A549 (cell line): ENCODE measurements around the gene NOXO1.

Experiments used
- BHLHE40 ChIP-seq: IDR thresholded peaks from 2 replicates; pipeline ENCODE4 v1.6.1; 2012; ENCODE audit warnings: low read depth, low read length, inconsistent platforms
- CBX8 ChIP-seq: fragments of 200-600 bp; sonication (generic); IDR thresholded peaks from 2 replicates; pipeline ENCODE4 v1.6.1; 2016
- EP300 ChIP-seq, 2 experiments: fragments of >200 bp; sonication (Bioruptor Twin); formaldehyde crosslinking; IDR thresholded peaks; 2 replicates in 1 of 2; 3 replicates in 1 of 2; pipeline ENCODE4 v1.6.1; 2016 to 2017
- JUN ChIP-seq, 2 experiments: fragments of >200 bp; sonication (Bioruptor Twin); formaldehyde crosslinking; IDR thresholded peaks; 2 replicates in 1 of 2; 3 replicates in 1 of 2; pipeline ENCODE4 v1.6.1; 2016 to 2017
- MAZ ChIP-seq: fragments of 150-350 bp; IDR thresholded peaks from 2 replicates; pipeline ENCODE4 v1.6.1; 2014; ENCODE audit warnings: antibody characterized with exemption, low read depth, low read length, borderline replicate concordance
- POLR2A ChIP-seq: IDR thresholded peaks from 2 replicates; pipeline ENCODE4 v1.6.1; 2012; ENCODE audit warnings: mild to moderate bottlenecking, low read length
- POLR2AphosphoS2 ChIP-seq: conservative IDR thresholded peaks from 2 replicates; pipeline ENCODE4 v1.6.1; 2012; ENCODE audit warnings: low read length, improper control_type of control experiment, inconsistent platforms
- RCOR1 ChIP-seq: fragments of 150-350 bp; IDR thresholded peaks from 2 replicates; pipeline ENCODE4 v1.6.1; 2014; ENCODE audit warnings: antibody characterized with exemption, low read length, low read depth
- RFX5 ChIP-seq: fragments of 450-650 bp; IDR thresholded peaks from 2 replicates; pipeline ENCODE4 v1.7.1; 2014; ENCODE audit warnings: antibody characterized with exemption, mild to moderate bottlenecking, moderate library complexity
- RNF2 ChIP-seq: fragments of 200-600 bp; sonication (generic); IDR thresholded peaks from 2 replicates; pipeline ENCODE4 v1.6.1; 2016; ENCODE audit warnings: low read depth, mild to moderate bottlenecking, antibody characterized with exemption, moderate library complexity, borderline replicate concordance
- USF2 ChIP-seq: fragments of 450-650 bp; IDR thresholded peaks from 2 replicates; pipeline ENCODE4 v1.6.1; 2014; ENCODE audit warnings: antibody characterized with exemption
- TF ChIP-seq, protein P1 (sequence below): fragments of >200 bp; sonication (Bioruptor Twin); formaldehyde crosslinking; IDR thresholded peaks from 3 replicates; pipeline ENCODE4 v1.5.1; 2016

DNA sequence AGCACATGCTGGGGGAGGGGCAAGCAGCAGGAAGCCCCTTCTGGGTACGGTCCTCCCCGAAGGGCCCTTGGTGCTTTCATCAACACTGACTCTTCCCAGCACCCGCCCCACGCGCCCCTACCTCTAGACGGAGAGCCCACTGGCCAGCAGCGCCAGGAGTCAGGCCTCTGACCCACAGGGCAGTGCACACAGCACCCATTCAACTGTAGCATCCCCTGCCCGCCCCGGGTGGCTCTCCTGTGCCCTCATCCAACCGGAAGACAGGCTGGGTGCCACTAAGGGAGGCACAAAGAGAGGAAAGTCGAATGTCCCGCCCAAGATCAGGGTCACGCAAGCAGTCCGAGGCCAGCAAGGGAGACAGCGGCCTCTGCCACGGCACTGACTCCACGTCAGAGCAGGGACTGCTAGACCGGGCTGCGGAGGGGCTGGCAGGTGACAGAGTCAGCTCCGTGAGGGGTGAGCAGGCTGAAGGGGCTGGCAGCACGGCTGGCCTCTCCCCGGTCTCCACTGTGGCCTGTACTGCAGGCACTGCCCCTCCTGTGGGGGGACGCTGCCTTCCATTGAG, 48.1 kb downstream of the NOXO1 start:
- TF ChIP-seq RCOR1, result no peak
- no peak for TF ChIP-seq EP300 (IDR thresholded peaks at IDR 0.05)
- TF ChIP-seq POLR2A, result no peak
- TF ChIP-seq, protein P1, sequence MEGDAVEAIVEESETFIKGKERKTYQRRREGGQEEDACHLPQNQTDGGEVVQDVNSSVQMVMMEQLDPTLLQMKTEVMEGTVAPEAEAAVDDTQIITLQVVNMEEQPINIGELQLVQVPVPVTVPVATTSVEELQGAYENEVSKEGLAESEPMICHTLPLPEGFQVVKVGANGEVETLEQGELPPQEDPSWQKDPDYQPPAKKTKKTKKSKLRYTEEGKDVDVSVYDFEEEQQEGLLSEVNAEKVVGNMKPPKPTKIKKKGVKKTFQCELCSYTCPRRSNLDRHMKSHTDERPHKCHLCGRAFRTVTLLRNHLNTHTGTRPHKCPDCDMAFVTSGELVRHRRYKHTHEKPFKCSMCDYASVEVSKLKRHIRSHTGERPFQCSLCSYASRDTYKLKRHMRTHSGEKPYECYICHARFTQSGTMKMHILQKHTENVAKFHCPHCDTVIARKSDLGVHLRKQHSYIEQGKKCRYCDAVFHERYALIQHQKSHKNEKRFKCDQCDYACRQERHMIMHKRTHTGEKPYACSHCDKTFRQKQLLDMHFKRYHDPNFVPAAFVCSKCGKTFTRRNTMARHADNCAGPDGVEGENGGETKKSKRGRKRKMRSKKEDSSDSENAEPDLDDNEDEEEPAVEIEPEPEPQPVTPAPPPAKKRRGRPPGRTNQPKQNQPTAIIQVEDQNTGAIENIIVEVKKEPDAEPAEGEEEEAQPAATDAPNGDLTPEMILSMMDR, result no peak
- no peak for TF ChIP-seq POLR2AphosphoS2
- TF ChIP-seq CBX8, result no peak
- TF ChIP-seq JUN (IDR thresholded peaks at IDR 0.05), result no peak
- no peak for TF ChIP-seq MAZ
- TF ChIP-seq USF2, result no peak
- no peak for TF ChIP-seq RFX5
- no peak for TF ChIP-seq RNF2
- TF ChIP-seq BHLHE40, result no peak
